BLaER1 (cell line): ENCODE measurements around the gene NSMF.
A peak's percentile ranks its signal among the peaks of the same experiment; 100 is the strongest.

Source experiments
- H3K27ac ChIP-seq: shearing (Covaris generic); formaldehyde crosslinking; 2 replicates; pipeline ENCODE4 v1.8.1; 2022
- H3K27me3 ChIP-seq: shearing (Covaris generic); formaldehyde crosslinking; 2 replicates; pipeline ENCODE4 v1.8.1; 2022
- H3K36me3 ChIP-seq: shearing (Covaris generic); formaldehyde crosslinking; 2 replicates; pipeline ENCODE4 v1.8.1; 2022
- H3K4me1 ChIP-seq: shearing (Covaris generic); formaldehyde crosslinking; 2 replicates; pipeline ENCODE4 v1.8.1; 2022
- H3K4me2 ChIP-seq: shearing (Covaris generic); formaldehyde crosslinking; 2 replicates; pipeline ENCODE4 v1.8.1; 2022
- H3K4me3 ChIP-seq: shearing (Covaris generic); formaldehyde crosslinking; 2 replicates; pipeline ENCODE4 v1.8.1; 2022
- H3K9ac ChIP-seq: shearing (Covaris generic); formaldehyde crosslinking; 2 replicates; pipeline ENCODE4 v1.8.1; 2022
- H3K9me3 ChIP-seq: shearing (Covaris generic); formaldehyde crosslinking; 2 replicates; pipeline ENCODE4 v1.8.1; 2022
- H4K20me1 ChIP-seq: shearing (Covaris generic); formaldehyde crosslinking; 2 replicates; pipeline ENCODE4 v1.8.1; 2022
- Cebpa-rat ChIP-seq: shearing (Covaris generic); IDR thresholded peaks from 2 replicates; pipeline ENCODE4 v1.8.1; 2022

The NSMF gene

GRCh38 chr9:137397675-137398423 is 61.3 kb downstream of the NSMF start:
- no peak overlapping the region for H3K4me3 ChIP-seq
- H3K36me3 ChIP-seq: peaks cover 29% of the 10 kb centered on the region
- H3K27ac ChIP-seq: no peak overlapping the region
- H3K4me1 ChIP-seq: peaks cover 80% of the 10 kb centered on the region
- peaks cover 18% of the 10 kb centered on the region for H4K20me1 ChIP-seq
- H3K9ac ChIP-seq: no peak overlapping the region
- H3K4me2 ChIP-seq: peak overlapping the region; percentile 82
- no peaks in the 10 kb centered on the region for H3K27me3 ChIP-seq
- no peak for TF ChIP-seq Cebpa-rat
- H3K9me3 ChIP-seq: peaks cover 50% of the 10 kb centered on the region
